DOHH2 (cell line): ENCODE results near the gene GTSF1L.

Experiments used
- EZH2phosphoT487 ChIP-seq: fragments of 200-600 bp; sonication (generic); IDR thresholded peaks from 2 replicates; pipeline ENCODE4 v1.6.1; 2017; ENCODE audit warnings: borderline replicate concordance, mild to moderate bottlenecking, antibody characterized with exemption, low read length, moderate library complexity, mixed read lengths
- TF ChIP-seq, protein P1 (sequence below): fragments of 200-600 bp; sonication (generic); IDR thresholded peaks from one replicate; pipeline ENCODE4 v1.5.1; 2014; ENCODE audit warnings: antibody characterized with exemption, mild to moderate bottlenecking, low read depth, low read length; ENCODE audit not compliant: poor library complexity, severe bottlenecking

DNA sequence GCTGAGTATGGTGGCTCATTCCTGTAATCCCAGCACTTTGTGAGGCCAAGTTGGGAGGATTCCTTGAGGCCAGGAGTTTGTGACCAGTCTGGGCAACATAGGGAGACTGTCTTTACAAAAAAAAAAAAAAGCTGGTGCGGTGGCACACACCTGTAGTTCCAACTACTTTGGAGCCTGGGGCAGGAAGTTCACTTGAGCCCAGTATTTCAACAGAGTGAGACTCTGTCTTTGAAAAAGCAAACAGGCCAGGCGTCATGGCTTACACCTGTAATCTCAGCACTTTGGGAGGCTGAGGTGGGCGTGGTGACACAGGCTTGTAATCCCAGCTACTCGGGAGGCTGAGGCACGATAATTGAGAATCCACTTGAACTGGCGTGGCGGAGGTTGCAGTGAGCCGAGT, 31.2 kb downstream of the GTSF1L start:
- TF ChIP-seq, protein P1, sequence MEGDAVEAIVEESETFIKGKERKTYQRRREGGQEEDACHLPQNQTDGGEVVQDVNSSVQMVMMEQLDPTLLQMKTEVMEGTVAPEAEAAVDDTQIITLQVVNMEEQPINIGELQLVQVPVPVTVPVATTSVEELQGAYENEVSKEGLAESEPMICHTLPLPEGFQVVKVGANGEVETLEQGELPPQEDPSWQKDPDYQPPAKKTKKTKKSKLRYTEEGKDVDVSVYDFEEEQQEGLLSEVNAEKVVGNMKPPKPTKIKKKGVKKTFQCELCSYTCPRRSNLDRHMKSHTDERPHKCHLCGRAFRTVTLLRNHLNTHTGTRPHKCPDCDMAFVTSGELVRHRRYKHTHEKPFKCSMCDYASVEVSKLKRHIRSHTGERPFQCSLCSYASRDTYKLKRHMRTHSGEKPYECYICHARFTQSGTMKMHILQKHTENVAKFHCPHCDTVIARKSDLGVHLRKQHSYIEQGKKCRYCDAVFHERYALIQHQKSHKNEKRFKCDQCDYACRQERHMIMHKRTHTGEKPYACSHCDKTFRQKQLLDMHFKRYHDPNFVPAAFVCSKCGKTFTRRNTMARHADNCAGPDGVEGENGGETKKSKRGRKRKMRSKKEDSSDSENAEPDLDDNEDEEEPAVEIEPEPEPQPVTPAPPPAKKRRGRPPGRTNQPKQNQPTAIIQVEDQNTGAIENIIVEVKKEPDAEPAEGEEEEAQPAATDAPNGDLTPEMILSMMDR, result no peak
- no peak for TF ChIP-seq EZH2phosphoT487
